ENCODE data around the gene SF3B2. TPM values are rescaled to one million over a fixed set of nuclear protein-coding genes. Genes with fewer than 3 reads are reported as not detected.

SF3B2 gene
- total and polyA plus RNA-seq, 2 donors (not counting 1 experiment from before 2014, with no cell fraction given) = 87.7 to 108 TPM

- TF ChIP-seq EZH2 (IDR thresholded peaks at IDR 0.05; ENCODE audit: low read length, missing control alignments) (no peak), CTCF (conservative IDR thresholded peaks at IDR 0.05 in 1 of 2, IDR thresholded peaks at IDR 0.05 in 1 of 2; ENCODE audit: low read depth in 1 of 2, low read length in 2 of 2) (no peak)
- Histone ChIP-seq H3K9me3 (ENCODE audit: control insufficient read depth, insufficient read depth, low read depth, low read length) (no peaks in the 10 kb centered on the region), H3K27ac (ENCODE audit: insufficient read depth, low read length) (no peak overlapping the region), H3K79me2 (ENCODE audit: control insufficient read depth, insufficient read depth, low read length) (peaks cover 17% of the 10 kb centered on the region), H4K20me1 (ENCODE audit: control insufficient read depth, extremely low read depth, insufficient read depth, low read length) (peaks cover 2% of the 10 kb centered on the region), H2AFZ (ENCODE audit: low read length) (no peak overlapping the region), H3K36me3 (ENCODE audit: control insufficient read depth, insufficient read depth, low read length) (peaks cover 24% of the 10 kb centered on the region), H3K27me3 (ENCODE audit: control insufficient read depth, insufficient read depth, low read length) (no peaks in the 10 kb centered on the region), H3K4me2 (ENCODE audit: extremely low read depth, insufficient read depth, low read length) (no peak overlapping the region), H3K4me1 (ENCODE audit: control insufficient read depth, extremely low read depth, insufficient read depth, low read length) (peaks cover 18% of the 10 kb centered on the region), H3K4me3 (replicated peaks in 1 of 4; ENCODE audit: control extremely low read depth in 1 of 4, insufficient read depth in 1 of 4, low read depth in 3 of 4, low read length in 4 of 4) (no peak overlapping the region), H3K9ac (ENCODE audit: insufficient read depth, low read length) (no peak overlapping the region)
- DNase-seq (ENCODE audit: low read depth in 2 of 2) = no peak
Observed at GRCh38 chr11:66067640-66068039, 15.5 kb downstream of the SF3B2 start.

GRCh38 chr11:66068154-66068821 lies 16.1 kb downstream of the SF3B2 start:
- no peaks in the 10 kb centered on the region for H3K9me3 ChIP-seq (ENCODE audit: control insufficient read depth, insufficient read depth, low read depth, low read length)
- H3K79me2 ChIP-seq (ENCODE audit: control insufficient read depth, insufficient read depth, low read length) = peaks cover 22% of the 10 kb centered on the region
- no peak overlapping the region for H2AFZ ChIP-seq (ENCODE audit: low read length)
- no peak overlapping the region for H3K9ac ChIP-seq (ENCODE audit: insufficient read depth, low read length)
- peak overlapping the region; percentile 84 for H3K27ac ChIP-seq (ENCODE audit: insufficient read depth, low read length)
- H3K4me1 ChIP-seq (ENCODE audit: control insufficient read depth, extremely low read depth, insufficient read depth, low read length) = peaks cover 18% of the 10 kb centered on the region
- peaks cover 22% of the 10 kb centered on the region for H3K36me3 ChIP-seq (ENCODE audit: control insufficient read depth, insufficient read depth, low read length)
- peak; percentile 79 to 91 for TF ChIP-seq CTCF (conservative IDR thresholded peaks at IDR 0.05 in 1 of 2, IDR thresholded peaks at IDR 0.05 in 1 of 2; ENCODE audit: low read depth in 1 of 2, low read length in 2 of 2)
- no peak for TF ChIP-seq EZH2 (IDR thresholded peaks at IDR 0.05; ENCODE audit: low read length, missing control alignments)
- H4K20me1 ChIP-seq (ENCODE audit: control insufficient read depth, extremely low read depth, insufficient read depth, low read length) = peaks cover 2% of the 10 kb centered on the region
- H3K4me2 ChIP-seq (ENCODE audit: extremely low read depth, insufficient read depth, low read length) = no peak overlapping the region
- peak; percentile 59 to 67 for DNase-seq (ENCODE audit: low read depth in 2 of 2)
- H3K4me3 ChIP-seq (replicated peaks in 1 of 4; ENCODE audit: control extremely low read depth in 1 of 4, insufficient read depth in 1 of 4, low read depth in 3 of 4, low read length in 4 of 4) = no peak overlapping the region
- H3K27me3 ChIP-seq (ENCODE audit: control insufficient read depth, insufficient read depth, low read length) = no peaks in the 10 kb centered on the region

- peak; percentile 34 to 64 for DNase-seq (ENCODE audit: low read depth in 2 of 2)
- peaks cover 21% of the 10 kb centered on the region for H3K36me3 ChIP-seq (ENCODE audit: control insufficient read depth, insufficient read depth, low read length)
- peak overlapping the region; percentile 80 for H3K4me2 ChIP-seq (ENCODE audit: extremely low read depth, insufficient read depth, low read length)
- no peaks in the 10 kb centered on the region for H3K27me3 ChIP-seq (ENCODE audit: control insufficient read depth, insufficient read depth, low read length)
- peaks cover 18% of the 10 kb centered on the region for H3K4me1 ChIP-seq (ENCODE audit: control insufficient read depth, extremely low read depth, insufficient read depth, low read length)
- TF ChIP-seq EZH2 (IDR thresholded peaks at IDR 0.05; ENCODE audit: low read length, missing control alignments) (no peak), CTCF (conservative IDR thresholded peaks at IDR 0.05 in 1 of 2, IDR thresholded peaks at IDR 0.05 in 1 of 2; ENCODE audit: low read depth in 1 of 2, low read length in 2 of 2) (peak; percentile 15 to 22)
- no peaks in the 10 kb centered on the region for H3K9me3 ChIP-seq (ENCODE audit: control insufficient read depth, insufficient read depth, low read depth, low read length)
- peak overlapping the region; percentile 84 for H3K27ac ChIP-seq (ENCODE audit: insufficient read depth, low read length)
- H3K4me3 ChIP-seq (replicated peaks in 1 of 4; ENCODE audit: control extremely low read depth in 1 of 4, insufficient read depth in 1 of 4, low read depth in 3 of 4, low read length in 4 of 4) = peak overlapping the region; percentile 27 to 64 (median 41)
- peak overlapping the region; percentile 69 for H3K9ac ChIP-seq (ENCODE audit: insufficient read depth, low read length)
- peaks cover 2% of the 10 kb centered on the region for H4K20me1 ChIP-seq (ENCODE audit: control insufficient read depth, extremely low read depth, insufficient read depth, low read length)
- peaks cover 22% of the 10 kb centered on the region for H3K79me2 ChIP-seq (ENCODE audit: control insufficient read depth, insufficient read depth, low read length)
- H2AFZ ChIP-seq (ENCODE audit: low read length) = no peak overlapping the region
Observed at GRCh38 chr11:66068923-66069714, 17.0 kb downstream of the SF3B2 start.
